RKO (cell line): Measurements from ENCODE around the gene AGXT.
A peak's percentile ranks its signal among the peaks of the same experiment; 100 is the strongest.

Experiments used
- DNase-seq: peaks from one replicate; pipeline ENCODE4 v3.0.0-alpha.2; 2016; ENCODE audit warnings: low spot score

Gene AGXT

GRCh38 chr2:240916571-240917008, 48.0 kb downstream of the AGXT start:
- no peak for DNase-seq

GRCh38 chr2:240917009-240917683, 48.5 kb downstream of the AGXT start:
- no peak for DNase-seq

- DNase-seq: no peak
These were observed 49.1 kb downstream of the AGXT start for GRCh38 chr2:240917684-240918257.

GRCh38 chr2:240918258-240919091, 49.9 kb downstream of the AGXT start:
- no peak for DNase-seq

- no peak for DNase-seq
These were observed 50.6 kb downstream of the AGXT start for GRCh38 chr2:240919161-240919781.

- no peak for DNase-seq
These were observed 51.5 kb downstream of the AGXT start for GRCh38 chr2:240919786-240920782.

GRCh38 chr2:240920783-240921231, 52.2 kb downstream of the AGXT start:
- no peak for DNase-seq

GRCh38 chr2:240921311-240921994, 52.8 kb downstream of the AGXT start:
- peak; percentile 72 for DNase-seq

- no peak for DNase-seq
These were observed 53.3 kb downstream of the AGXT start for GRCh38 chr2:240921995-240922244.

- DNase-seq: no peak
These were observed 53.8 kb downstream of the AGXT start for GRCh38 chr2:240922245-240922981.

GRCh38 chr2:240922982-240923537, 54.4 kb downstream of the AGXT start:
- no peak for DNase-seq

- no peak for DNase-seq
These were observed 56.6 kb downstream of the AGXT start for GRCh38 chr2:240925191-240925567.

GRCh38 chr2:240925568-240926515, 57.2 kb downstream of the AGXT start:
- no peak for DNase-seq

GRCh38 chr2:240926516-240927389, 58.1 kb downstream of the AGXT start:
- DNase-seq: no peak

- no peak for DNase-seq
These were observed 58.8 kb downstream of the AGXT start for GRCh38 chr2:240927390-240927781.

- no peak for DNase-seq
These were observed 60.1 kb downstream of the AGXT start for GRCh38 chr2:240928476-240929363.
